ENCODE results near the gene PLCB3. TPM values are rescaled to one million over a fixed set of nuclear protein-coding genes. Genes with fewer than 3 reads are reported as not detected.

The PLCB3 gene
- total RNA-seq, 4 donors from 2014 or later: 10.8 to 17.9 (median 16.3) TPM

- no peak for TF ChIP-seq CTCF (IDR thresholded peaks at IDR 0.05; ENCODE audit: low read depth)
Measured at GRCh38 chr11:64275841-64276240, 24.5 kb downstream of the PLCB3 start.

GRCh38 chr11:64276653-64277431, 25.5 kb downstream of the PLCB3 start:
- TF ChIP-seq CTCF (IDR thresholded peaks at IDR 0.05; ENCODE audit: low read depth): no peak

- no peak for TF ChIP-seq CTCF (IDR thresholded peaks at IDR 0.05; ENCODE audit: low read depth)
Measured at GRCh38 chr11:64278576-64279190, 27.4 kb downstream of the PLCB3 start.

GRCh38 chr11:64281957-64282770, 30.8 kb downstream of the PLCB3 start:
- TF ChIP-seq CTCF (IDR thresholded peaks at IDR 0.05; ENCODE audit: low read depth): no peak

GRCh38 chr11:64283092-64283491, 31.8 kb downstream of the PLCB3 start:
- no peak for TF ChIP-seq CTCF (IDR thresholded peaks at IDR 0.05; ENCODE audit: low read depth)

GRCh38 chr11:64284048-64284961, 33.0 kb downstream of the PLCB3 start, which contains the start of gene BAD:
TSS of gene BAD (minus strand) at chr11:64284665. CDS start at chr11:64284368, 297 bp downstream.
- TF ChIP-seq CTCF (IDR thresholded peaks at IDR 0.05; ENCODE audit: low read depth): no peak
